ENCODE measurements around the gene CFAP45.
"Not testable (repeated sequence)": the region's sequence is repeated elsewhere in the genome, so short reads cannot be mapped to it uniquely, and the experiment has no call there.

Gene CFAP45

GRCh38 chr1:159922511-159923202 lies 22.7 kb upstream of the CFAP45 start:
- FAIRE-seq, result no peak

GRCh38 chr1:159921700-159922504 lies 21.9 kb upstream of the CFAP45 start:
- FAIRE-seq, result no peak

- FAIRE-seq, result no peak
These were observed 21.3 kb upstream of the CFAP45 start for GRCh38 chr1:159921251-159921650.

- no peak for FAIRE-seq
These were observed 20.7 kb upstream of the CFAP45 start for GRCh38 chr1:159920651-159921050.

- no peak for FAIRE-seq
These were observed 20.2 kb upstream of the CFAP45 start for GRCh38 chr1:159920202-159920601.

- FAIRE-seq, result no peak
These were observed 19.4 kb upstream of the CFAP45 start for GRCh38 chr1:159919236-159919865.

- FAIRE-seq, result no peak
These were observed 18.6 kb upstream of the CFAP45 start for GRCh38 chr1:159918352-159919200.

- FAIRE-seq, result no peak
These were observed 17.8 kb upstream of the CFAP45 start for GRCh38 chr1:159917533-159918351.

GRCh38 chr1:159916242-159917051 lies 16.5 kb upstream of the CFAP45 start:
- no peak for FAIRE-seq

GRCh38 chr1:159915571-159916241 lies 15.7 kb upstream of the CFAP45 start:
- FAIRE-seq, result no peak

GRCh38 chr1:159914252-159915018 lies 14.5 kb upstream of the CFAP45 start:
- FAIRE-seq, result no peak

GRCh38 chr1:159913451-159914192 lies 13.7 kb upstream of the CFAP45 start:
- no peak for FAIRE-seq

- FAIRE-seq, result no peak
These were observed 11.5 kb upstream of the CFAP45 start for GRCh38 chr1:159911326-159912070.

GRCh38 chr1:159908031-159908940 lies 8.3 kb upstream of the CFAP45 start:
- no peak for FAIRE-seq

- no peak for FAIRE-seq
These were observed 7.0 kb upstream of the CFAP45 start for GRCh38 chr1:159906960-159907359.

GRCh38 chr1:159904036-159904435 lies 4.1 kb upstream of the CFAP45 start:
- not testable (repeated sequence) for FAIRE-seq

- no peak for FAIRE-seq
These were observed 2.6 kb upstream of the CFAP45 start for GRCh38 chr1:159902541-159902940.

Data from A204.1 (cell line).